H1 (cell line): ENCODE measurements around the gene RPL31.

ENCODE experiments used
- CEBPB ChIP-seq: IDR thresholded peaks from 2 replicates; pipeline ENCODE4 v1.6.1; 2012; ENCODE audit warnings: low read depth, low read length
- CTCF ChIP-seq, 3 experiments: IDR thresholded peaks; 1 replicate in 2 of 3; 2 replicates in 1 of 3; pipeline versions ENCODE4 v1.5.1 to v1.6.1; 2011; ENCODE audit warnings: low read length in 3 of 3, mild to moderate bottlenecking in 3 of 3, inconsistent platforms in 2 of 3, low read depth in 1 of 3, moderate library complexity in 1 of 3; ENCODE audit not compliant: insufficient read depth in 1 of 3; ENCODE audit errors: control extremely low read depth in 1 of 3
- JUN ChIP-seq: IDR thresholded peaks from 2 replicates; pipeline ENCODE4 v1.6.1; 2011; ENCODE audit warnings: low read depth, mild to moderate bottlenecking, improper control_type of control experiment, low read length
- POLR2AphosphoS5 ChIP-seq: IDR thresholded peaks from 2 replicates; pipeline ENCODE4 v1.6.1; 2011; ENCODE audit warnings: low read depth, low read length
- RAD21 ChIP-seq, 2 experiments: IDR thresholded peaks in 1 of 2; conservative IDR thresholded peaks in 1 of 2; 2 replicates each; pipeline ENCODE4 v1.6.1; 2011; ENCODE audit warnings: low read depth in 2 of 2, low read length in 2 of 2, improper control_type of control experiment in 1 of 2, inconsistent platforms in 1 of 2, mild to moderate bottlenecking in 1 of 2, moderate library complexity in 1 of 2
- SRF ChIP-seq: IDR thresholded peaks from 2 replicates; pipeline ENCODE4 v1.6.1; 2011; ENCODE audit warnings: mild to moderate bottlenecking, low read depth, low read length, moderate library complexity

- TF ChIP-seq SRF (no peak), POLR2AphosphoS5 (no peak), JUN (no peak), CEBPB (no peak), RAD21 (IDR thresholded peaks at IDR 0.05 in 1 of 2, conservative IDR thresholded peaks at IDR 0.05 in 1 of 2; ENCODE audit: low read depth in 2 of 2, low read length in 2 of 2) (no peak), CTCF (IDR thresholded peaks at IDR 0.05; ENCODE audit: control extremely low read depth in 1 of 3, insufficient read depth in 1 of 3, low read depth in 1 of 3, low read length in 3 of 3) (no peak)
These were observed 42.7 kb upstream of the RPL31 start for GRCh38 chr2:100959225-100959880.
